ENCODE results near the gene ITGA1. TPM values are rescaled to one million over a fixed set of nuclear protein-coding genes. Genes with fewer than 3 reads are reported as not detected.
"Not testable (repeated sequence)": the region's sequence is repeated elsewhere in the genome, so short reads cannot be mapped to it uniquely, and the experiment has no call there.

ITGA1 gene
- total RNA-seq, 1 donor from 2014 or later: 3.0 TPM

GRCh38 chr5:52864371-52864770 lies 76.7 kb downstream of the ITGA1 start:
- no peak overlapping the region for H3K4me3 Mint-ChIP-seq
- no peak for DNase-seq (ENCODE audit: low read depth, low spot score)
- no peaks in the 10 kb centered on the region for H3K27me3 Mint-ChIP-seq (ENCODE audit: low read depth)
- H3K36me3 Mint-ChIP-seq (ENCODE audit: low read depth): no peaks in the 10 kb centered on the region
- no peak for TF ChIP-seq CTCF (conservative IDR thresholded peaks at IDR 0.05)
- no peaks in the 10 kb centered on the region for H3K9me3 Mint-ChIP-seq
- no peak overlapping the region for H3K27ac Mint-ChIP-seq (ENCODE audit: unreplicated experiment)
- H3K4me1 Mint-ChIP-seq: peaks cover 27% of the 10 kb centered on the region

GRCh38 chr5:52864884-52865283 lies 77.2 kb downstream of the ITGA1 start:
- H3K36me3 Mint-ChIP-seq (ENCODE audit: low read depth): no peaks in the 10 kb centered on the region
- no peaks in the 10 kb centered on the region for H3K9me3 Mint-ChIP-seq
- H3K4me3 Mint-ChIP-seq: no peak overlapping the region
- H3K27ac Mint-ChIP-seq (ENCODE audit: unreplicated experiment): no peak overlapping the region
- peaks cover 21% of the 10 kb centered on the region for H3K4me1 Mint-ChIP-seq
- no peak for TF ChIP-seq CTCF (conservative IDR thresholded peaks at IDR 0.05)
- H3K27me3 Mint-ChIP-seq (ENCODE audit: low read depth): no peaks in the 10 kb centered on the region
- no peak for DNase-seq (ENCODE audit: low read depth, low spot score)

DNA sequence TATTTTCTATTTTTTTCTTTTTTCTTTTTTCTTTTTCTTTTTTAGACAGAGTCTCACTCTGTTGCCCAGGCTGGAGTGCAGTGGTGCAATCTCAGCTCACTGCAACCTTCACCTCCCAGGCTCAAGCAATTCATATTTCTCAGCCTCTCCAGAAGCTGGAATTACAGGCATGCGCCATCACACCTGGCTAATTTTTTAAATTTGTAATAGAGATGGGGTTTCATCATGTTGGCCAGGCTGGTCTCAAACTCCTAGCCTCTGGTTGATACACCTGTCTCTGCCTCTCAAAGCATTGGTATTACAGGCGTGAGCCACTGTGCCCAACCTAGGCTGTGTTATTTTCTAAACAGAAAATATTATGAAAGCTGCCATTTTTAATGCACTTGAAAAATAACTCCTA lies 78.3 kb downstream of the ITGA1 start:
- DNase-seq (ENCODE audit: low read depth, low spot score); H3K27me3 Mint-ChIP-seq (ENCODE audit: low read depth); H3K27ac Mint-ChIP-seq (ENCODE audit: unreplicated experiment); H3K9me3 Mint-ChIP-seq; H3K4me3 Mint-ChIP-seq; H3K36me3 Mint-ChIP-seq (ENCODE audit: low read depth): not testable (repeated sequence)
- H3K4me1 Mint-ChIP-seq: peaks cover 30% of the 10 kb centered on the region

GRCh38 chr5:52867809-52868208 lies 80.1 kb downstream of the ITGA1 start:
- H3K4me1 Mint-ChIP-seq: peaks cover 33% of the 10 kb centered on the region
- no peak for DNase-seq (ENCODE audit: low read depth, low spot score)
- H3K9me3 Mint-ChIP-seq: no peaks in the 10 kb centered on the region
- H3K36me3 Mint-ChIP-seq (ENCODE audit: low read depth): no peaks in the 10 kb centered on the region
- H3K27me3 Mint-ChIP-seq (ENCODE audit: low read depth): no peaks in the 10 kb centered on the region
- no peak overlapping the region for H3K27ac Mint-ChIP-seq (ENCODE audit: unreplicated experiment)
- H3K4me3 Mint-ChIP-seq: no peak overlapping the region
- TF ChIP-seq CTCF (conservative IDR thresholded peaks at IDR 0.05): no peak

- H3K36me3 Mint-ChIP-seq (ENCODE audit: low read depth): no peaks in the 10 kb centered on the region
- peak; percentile 4 for DNase-seq (ENCODE audit: low read depth, low spot score)
- no peaks in the 10 kb centered on the region for H3K9me3 Mint-ChIP-seq
- H3K27me3 Mint-ChIP-seq (ENCODE audit: low read depth): no peaks in the 10 kb centered on the region
- TF ChIP-seq CTCF (conservative IDR thresholded peaks at IDR 0.05): no peak
- no peak overlapping the region for H3K27ac Mint-ChIP-seq (ENCODE audit: unreplicated experiment)
- peak overlapping the region; percentile 2 for H3K4me3 Mint-ChIP-seq
- H3K4me1 Mint-ChIP-seq: peaks cover 33% of the 10 kb centered on the region
Observed at GRCh38 chr5:52868417-52868816, 80.7 kb downstream of the ITGA1 start.

DNA sequence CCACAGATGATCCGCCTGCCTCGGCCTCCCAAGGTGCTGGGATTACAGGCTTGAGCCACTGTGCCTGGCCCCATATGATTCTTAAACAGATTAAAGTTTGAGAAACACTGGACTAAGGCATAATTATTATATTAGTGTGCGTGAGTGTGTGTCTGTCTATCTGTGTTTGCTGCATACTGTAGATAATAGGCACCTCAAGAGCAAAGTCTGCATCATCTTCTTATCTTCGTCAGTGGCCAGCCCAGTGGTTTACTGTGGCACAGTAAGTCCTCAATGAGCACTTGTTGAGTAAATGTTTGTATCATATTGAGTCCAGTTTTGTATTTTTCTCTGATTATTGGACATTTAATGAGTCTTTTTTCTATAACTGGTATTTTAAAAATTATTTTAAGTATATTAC lies 81.7 kb downstream of the ITGA1 start:
- TF ChIP-seq CTCF (conservative IDR thresholded peaks at IDR 0.05): no peak
- Mint-ChIP-seq H3K36me3 (ENCODE audit: low read depth) (no peaks in the 10 kb centered on the region), H3K9me3 (no peaks in the 10 kb centered on the region), H3K4me1 (peaks cover 33% of the 10 kb centered on the region), H3K27ac (ENCODE audit: unreplicated experiment) (no peak overlapping the region), H3K4me3 (no peak overlapping the region), H3K27me3 (ENCODE audit: low read depth) (no peaks in the 10 kb centered on the region)
- no peak for DNase-seq (ENCODE audit: low read depth, low spot score)

All from neural crest cell (in vitro differentiated cells).